GM21423 (cell line): ENCODE measurements around the gene IGF2.

Source experiments
- ATAC-seq: cut with Tn5 transposase; IDR thresholded peaks from one replicate; pipeline ENCODE4 v1.9.1; 2021; ENCODE audit warnings: mild to moderate bottlenecking, moderate library complexity; ENCODE audit not compliant: unreplicated experiment

The IGF2 gene

GRCh38 chr11:2169626-2170570 lies 30.7 kb upstream of the IGF2 start:
- ATAC-seq, result no peak

DNA sequence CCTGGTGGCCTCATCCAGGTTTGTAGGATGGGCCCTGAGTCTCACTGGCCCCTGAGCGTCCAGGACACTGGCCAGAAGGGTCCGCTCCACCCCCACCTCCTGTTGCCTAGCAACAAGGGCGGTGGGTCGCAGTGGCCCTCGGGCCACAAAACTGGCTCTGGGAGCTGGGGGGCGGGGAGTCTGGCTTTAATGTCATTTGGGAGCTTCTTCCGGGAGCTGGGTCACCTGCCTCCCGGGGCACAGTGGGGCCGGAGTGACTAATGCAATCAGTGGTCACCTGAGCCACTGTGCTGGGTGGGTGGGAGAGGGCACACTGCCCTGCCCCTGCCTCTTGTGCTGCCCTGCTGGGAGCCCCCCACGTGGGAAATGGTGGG lies 29.8 kb upstream of the IGF2 start:
- ATAC-seq, result no peak

GRCh38 chr11:2168286-2169004 lies 29.3 kb upstream of the IGF2 start:
- ATAC-seq, result no peak

DNA sequence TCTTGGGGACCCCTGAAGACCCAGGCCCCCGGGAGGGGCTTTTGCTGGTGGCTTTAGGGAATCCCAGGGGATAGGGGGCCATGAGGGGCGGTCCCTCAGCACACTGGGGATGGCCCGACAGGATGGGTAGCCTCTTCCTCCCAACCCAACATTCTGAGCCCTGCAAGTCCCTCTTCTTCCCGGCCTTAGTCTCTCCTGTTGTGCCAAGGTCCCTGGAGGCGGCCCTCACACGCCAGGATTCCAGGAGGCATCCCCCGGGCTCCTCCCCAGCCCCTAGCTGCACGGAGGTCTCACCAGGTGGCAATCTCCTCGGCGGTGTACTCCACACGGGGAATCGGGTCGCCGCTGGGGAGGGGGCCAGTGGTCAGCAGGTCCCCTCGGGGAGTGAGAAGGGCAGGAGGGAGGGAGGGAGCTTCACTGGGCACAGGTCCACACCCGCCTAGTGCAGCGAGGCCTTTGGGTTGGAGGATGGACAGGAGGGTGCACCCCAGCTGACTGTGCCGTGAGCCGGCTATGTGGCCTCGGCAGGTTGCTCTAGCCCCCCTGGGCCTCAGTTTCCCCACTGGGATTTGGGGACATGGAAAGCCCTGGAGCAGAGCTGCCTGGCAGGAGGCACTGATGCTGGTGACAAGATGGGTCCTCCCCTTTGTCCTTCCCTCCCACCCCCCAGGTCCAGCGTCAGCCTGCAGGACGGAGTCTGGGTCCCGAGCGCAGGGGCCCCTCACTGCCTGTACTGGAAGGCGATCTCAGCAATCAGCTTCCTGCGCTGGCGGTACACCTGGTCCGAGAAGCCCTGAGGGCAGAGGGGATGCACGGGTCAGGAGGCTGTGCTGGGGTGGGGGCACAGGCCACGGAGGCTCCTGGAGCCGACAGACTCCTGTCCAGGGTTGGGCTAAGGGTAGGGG lies 28.2 kb upstream of the IGF2 start:
- no peak for ATAC-seq

DNA sequence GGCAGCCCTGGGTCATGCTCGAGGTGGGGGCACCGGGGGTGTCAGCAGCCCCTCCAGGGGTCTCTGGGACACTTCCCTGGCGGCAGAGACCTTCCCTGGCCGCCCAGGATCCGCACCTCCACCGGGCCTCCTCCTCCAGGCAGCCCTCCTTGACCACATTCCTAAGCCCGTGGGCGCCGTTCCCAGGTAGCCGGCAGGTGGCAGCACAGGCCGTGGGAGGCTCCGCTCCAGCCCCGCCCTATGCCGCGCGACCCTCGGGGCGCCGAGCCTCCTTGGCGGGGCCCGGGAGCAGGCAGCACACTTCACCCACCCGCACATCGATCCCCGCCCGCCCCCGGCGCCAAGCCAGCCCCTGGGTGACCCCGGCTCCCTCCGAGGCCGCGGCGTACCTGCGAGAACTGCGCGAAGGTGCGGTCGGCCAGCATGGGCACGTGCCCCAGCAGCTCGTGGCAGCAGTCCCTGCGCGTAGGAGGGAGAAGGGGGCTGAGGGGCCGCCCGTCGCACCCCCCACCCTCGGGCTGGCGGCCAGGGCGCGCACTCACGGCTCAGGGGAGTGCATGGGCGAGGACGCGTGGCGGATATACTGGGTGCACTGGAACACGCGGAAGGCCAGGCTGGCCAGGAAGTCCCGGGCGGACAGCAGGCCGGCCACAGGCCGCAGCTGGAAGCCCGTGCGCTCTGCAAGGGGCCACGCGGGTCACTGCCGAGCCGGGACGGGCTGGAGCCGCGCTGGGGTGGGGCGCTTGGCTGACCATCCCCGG lies 27.1 kb upstream of the IGF2 start:
- no peak for ATAC-seq

DNA sequence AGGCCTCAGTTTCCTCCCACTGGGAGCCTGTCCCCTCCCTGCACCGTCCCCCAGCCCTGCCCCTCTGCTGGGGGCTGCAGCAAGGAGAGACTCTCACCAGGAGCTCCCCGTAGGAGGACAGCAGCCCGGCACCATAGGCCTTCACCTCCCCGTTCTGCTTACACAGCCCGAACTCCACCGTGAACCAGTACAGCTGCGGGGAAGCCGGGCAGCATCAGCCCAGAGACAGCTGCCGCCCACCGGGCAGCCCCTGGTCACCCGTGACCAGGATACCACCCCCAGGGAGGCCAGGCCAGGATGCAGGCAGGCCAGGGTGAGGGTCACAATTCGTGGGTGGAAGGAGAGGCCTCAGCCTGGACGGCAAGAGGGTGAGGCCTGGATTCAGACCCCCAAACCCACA lies 26.4 kb upstream of the IGF2 start:
- no peak for ATAC-seq

DNA sequence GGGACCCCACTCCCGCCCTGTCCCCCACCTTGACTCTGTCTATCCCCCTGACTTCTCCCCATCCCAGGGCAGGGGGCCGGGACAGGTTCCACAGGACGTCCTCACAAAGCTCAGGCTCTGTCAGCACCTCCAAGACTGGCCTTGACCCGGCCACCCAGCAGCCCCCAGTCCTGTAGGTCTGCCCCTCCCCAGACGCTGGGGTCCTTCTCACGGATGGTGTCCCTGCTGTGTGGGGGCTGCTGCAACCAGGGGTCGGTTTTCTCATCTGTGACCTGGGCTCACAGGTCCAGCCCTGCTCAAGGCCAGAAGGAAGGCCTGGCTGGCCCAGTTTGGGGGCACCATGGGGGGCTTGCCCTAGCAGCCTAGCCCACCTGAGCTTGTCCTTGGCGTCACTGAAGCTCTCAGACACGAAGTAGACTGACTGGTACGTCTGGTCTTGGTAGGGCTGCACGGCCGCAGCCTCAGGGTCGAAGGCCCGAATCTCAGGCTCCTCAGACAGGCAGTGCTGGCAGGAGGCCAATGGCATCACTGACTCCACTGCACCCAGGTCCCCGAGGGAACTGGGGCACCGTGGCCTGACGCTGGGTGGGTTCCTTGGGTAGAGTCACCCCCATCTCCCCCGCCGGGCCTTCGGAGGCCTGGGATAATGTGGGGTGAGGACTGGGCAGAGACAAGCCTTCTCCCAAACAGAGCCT lies 25.8 kb upstream of the IGF2 start:
- ATAC-seq, result no peak

DNA sequence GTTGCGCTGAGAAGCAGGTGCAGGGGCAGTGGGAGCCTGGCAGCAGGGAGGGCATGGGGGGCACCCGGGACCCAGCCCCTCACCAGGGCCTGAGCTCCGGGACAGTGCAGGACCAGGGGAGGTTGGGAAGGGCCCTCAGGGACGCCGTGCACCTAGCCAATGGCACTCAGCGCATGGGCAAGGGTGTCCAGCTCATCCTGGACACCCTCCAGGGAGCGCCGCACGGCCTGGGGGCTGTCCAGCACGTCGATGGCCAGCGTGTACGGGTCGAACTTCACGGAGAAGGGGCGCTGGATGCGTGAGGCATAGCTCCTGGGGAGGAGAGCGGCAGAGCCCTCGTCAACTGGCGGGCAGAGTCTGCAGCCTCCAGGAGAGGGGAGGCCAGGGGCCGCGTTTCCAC lies 24.9 kb upstream of the IGF2 start:
- no peak for ATAC-seq

GRCh38 chr11:2163428-2163978 lies 24.3 kb upstream of the IGF2 start:
- ATAC-seq, result no peak

DNA sequence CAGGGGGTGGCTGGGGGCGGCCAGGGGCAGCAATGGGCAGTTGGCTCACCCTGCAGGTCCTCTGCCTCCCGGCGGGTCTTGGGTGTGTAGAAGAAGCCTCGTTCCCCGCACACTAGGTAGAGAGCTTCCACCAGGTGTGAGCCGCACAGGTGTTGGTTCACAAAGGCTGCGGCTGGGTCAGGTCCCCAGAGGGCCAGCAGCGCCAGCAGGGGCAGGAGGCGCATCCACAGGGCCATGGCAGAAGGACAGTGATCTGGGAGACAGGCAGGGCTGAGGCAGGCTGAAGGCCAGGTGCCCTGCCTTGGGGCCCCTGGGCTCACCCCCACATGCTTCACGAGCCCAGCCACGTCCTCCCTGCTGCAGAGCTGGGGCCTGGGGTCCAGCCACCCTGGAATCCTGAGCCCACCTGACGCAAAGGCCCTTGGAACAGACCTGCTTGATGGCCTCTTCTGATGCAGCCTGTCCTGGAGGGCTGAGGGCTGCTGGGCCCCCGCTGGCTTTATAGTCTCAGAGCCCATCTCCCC lies 21.6 kb upstream of the IGF2 start, which contains the start of gene INS:
INS (minus strand) TSS at position 474 of the 524 bp plus-strand sequence; CDS start at position 236, 238 bp downstream.
- ATAC-seq, result no peak

GRCh38 chr11:2159536-2160413 lies 20.6 kb upstream of the IGF2 start:
- ATAC-seq, result no peak

DNA sequence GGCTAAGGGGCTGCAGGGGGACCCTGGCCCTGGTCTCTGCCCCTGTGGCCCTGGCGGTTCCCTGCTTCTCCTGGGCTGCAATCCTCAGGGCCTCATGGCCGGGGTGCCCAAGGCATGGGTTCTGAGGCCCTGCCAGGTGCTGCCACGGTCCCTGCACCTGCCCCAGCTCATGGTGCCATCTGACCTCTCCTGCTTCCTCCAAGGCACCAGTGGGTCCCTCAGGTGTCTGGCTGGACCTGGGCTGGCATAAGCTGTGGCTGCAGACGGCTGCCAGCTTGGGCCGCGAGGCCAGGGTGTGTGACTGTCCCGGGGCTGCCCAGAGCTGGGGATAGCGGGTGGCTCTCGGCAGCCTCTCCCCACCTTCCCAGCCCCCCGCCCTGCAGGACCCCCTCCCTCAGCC lies 19.8 kb upstream of the IGF2 start:
- ATAC-seq, result no peak

- no peak for ATAC-seq
Measured at GRCh38 chr11:2158296-2158737, 19.1 kb upstream of the IGF2 start.

- ATAC-seq, result no peak
Measured at GRCh38 chr11:2157294-2158040, 18.3 kb upstream of the IGF2 start.

GRCh38 chr11:2156416-2157182 lies 17.4 kb upstream of the IGF2 start:
- no peak for ATAC-seq

DNA sequence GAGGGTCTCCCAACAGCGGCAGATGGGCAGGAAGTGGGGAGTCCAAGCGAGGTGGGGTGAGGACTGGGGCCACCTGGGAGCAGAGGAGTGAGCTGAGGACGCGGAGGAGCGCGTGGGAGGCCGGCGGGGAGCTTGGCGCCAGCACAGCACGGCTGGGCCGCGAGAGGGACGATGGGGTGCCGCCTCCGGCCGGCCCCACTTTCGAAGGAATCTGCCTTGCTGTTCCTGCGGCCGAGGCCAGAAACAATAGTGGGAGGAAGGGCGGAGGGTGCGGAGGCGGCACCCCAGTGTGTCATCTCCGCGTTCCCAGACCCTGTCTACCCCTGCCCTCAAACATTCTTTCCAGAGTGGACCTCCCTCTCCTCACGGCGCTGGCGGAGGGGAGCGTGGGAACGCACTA lies 16.3 kb upstream of the IGF2 start:
- ATAC-seq, result no peak

GRCh38 chr11:2154889-2155288 lies 15.7 kb upstream of the IGF2 start:
- no peak for ATAC-seq
